Stimulated activated CD8-positive, alpha-beta memory T cell treated with anti-CD3 and anti-CD28 coated beads, Interleukin-15, amount 100 ng/mL, for 1 hour (primary cell): ENCODE data around the gene TMSB4X.
A peak's percentile ranks its signal among the peaks of the same experiment; 100 is the strongest.
"Not testable (repeated sequence)": the region's sequence is repeated elsewhere in the genome, so short reads cannot be mapped to it uniquely, and the experiment has no call there.

Experiments
- DNase-seq: peaks from one replicate; pipeline ENCODE4 v3.0.0-alpha.2; 2020; ENCODE audit warnings: low read depth

TMSB4X gene

DNA sequence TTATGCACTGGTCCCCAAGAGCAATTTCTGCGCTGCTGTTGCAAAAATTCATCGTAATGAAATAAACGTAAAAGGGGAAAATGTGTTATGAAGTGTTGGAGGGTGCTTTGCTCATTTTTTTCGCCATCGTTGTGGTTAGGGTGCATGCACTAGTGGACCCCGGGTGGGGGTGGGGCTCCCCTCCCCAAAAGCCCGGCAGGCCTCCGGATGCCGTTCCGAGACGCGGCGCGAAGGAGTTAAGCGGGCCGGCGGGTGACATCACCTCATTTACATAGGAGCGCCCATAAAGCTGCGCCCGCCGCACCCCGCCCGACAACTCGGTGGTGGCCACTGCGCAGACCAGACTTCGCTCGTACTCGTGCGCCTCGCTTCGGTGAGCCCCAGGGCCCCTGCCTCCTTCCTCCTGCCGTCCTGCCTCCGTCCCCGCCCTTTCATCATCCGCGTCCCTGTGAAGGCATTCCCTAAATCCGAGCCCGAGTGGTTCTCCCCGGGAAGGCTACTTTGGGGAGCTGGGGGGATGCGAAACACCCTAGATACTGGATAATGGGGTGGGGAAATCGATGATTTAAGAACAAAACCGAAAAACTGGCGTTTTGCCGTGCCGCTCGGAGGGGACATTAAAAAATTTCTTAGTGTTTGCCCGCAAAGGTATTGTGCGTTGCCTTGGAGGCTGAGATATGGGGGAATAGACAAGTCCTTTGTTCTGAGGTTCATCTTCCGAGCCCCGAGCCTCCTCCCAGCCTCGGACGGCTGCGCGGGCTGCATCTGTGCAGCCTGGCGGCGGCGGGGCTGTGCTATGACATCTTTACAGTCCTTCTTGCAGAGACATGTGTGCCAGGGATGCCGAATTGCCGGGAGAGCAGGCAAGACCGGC lies at the start of gene TMSB4X:
Gene TMSB4X (plus strand): TSS at position 315 of the 874 bp plus-strand sequence.
- peak; percentile 59 for DNase-seq

DNA sequence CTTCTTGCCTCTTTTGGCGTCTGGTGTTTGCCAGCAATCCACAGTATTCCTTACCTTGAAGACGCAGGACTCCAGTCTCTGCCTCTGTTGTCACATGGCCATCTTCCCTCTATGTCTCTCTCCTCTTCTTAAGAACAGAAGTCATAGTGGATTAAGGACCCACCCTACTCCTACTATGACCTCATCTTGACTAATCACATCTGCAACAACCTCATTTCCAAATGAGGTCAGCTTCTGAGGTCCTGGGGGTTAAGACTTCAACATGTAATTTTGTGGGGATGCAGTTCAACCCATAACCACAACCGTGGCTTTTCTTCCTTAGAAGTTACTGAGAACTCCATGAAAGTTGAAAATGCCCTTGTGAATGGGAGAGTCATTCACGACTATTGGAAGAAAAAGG lies 45.2 kb upstream of the TMSB4X start:
- DNase-seq = no peak

DNA sequence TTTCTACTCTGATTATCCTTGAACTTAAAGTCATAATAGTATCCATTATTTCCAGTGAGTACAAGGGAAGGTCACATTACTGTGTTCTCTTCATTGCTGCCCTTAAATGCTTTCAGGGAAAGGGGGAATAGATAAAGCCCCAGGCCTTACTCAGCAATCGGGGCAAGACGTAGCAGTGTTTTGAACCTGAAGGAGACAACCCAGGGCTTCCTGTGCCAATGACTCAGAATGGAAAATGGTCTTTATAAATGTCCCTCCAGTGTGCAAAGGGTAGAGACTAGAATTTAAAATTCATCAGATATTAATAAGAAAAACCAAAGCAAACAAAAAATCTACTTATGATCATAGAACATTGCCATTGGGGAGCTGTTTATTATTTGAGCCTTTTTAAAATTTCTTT lies 44.8 kb upstream of the TMSB4X start:
- no peak for DNase-seq

DNA sequence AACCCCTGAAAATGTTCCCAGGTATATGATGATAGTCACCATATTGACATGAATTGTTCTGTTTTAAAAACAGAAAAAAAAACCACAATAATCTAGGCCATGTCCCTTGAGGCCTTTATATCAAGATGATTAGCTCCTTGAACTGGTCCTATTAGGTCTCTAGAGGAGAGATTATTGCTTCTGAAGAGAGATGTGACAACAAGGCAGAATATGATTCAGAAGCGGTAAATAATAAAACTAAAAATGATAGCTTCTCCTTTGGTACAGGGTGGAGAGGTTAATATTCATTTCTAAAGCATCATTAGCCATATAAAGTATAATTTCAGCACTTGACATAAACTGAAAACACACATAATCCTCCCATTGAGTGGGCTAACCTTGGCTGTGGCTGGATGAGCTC lies 42.7 kb upstream of the TMSB4X start:
- no peak for DNase-seq

DNA sequence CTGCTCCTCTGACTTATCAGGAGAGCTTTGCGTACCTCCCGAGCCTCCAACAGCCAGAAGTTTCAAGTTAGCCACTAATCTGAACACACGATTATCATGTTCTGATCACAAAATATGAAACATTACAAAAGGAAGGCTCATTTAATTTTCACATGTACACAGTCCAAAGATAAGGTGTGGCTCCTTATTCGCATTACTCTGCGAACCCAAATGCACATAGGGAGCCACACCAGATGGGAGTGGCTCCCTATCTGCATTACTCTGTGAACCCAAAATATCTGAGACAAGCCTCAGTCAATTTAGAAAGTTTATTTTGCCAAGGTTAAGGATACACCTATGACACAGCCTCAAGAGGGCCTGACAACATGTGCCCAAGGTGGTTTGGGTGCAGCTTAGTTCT lies 40.1 kb upstream of the TMSB4X start:
- no peak for DNase-seq

DNA sequence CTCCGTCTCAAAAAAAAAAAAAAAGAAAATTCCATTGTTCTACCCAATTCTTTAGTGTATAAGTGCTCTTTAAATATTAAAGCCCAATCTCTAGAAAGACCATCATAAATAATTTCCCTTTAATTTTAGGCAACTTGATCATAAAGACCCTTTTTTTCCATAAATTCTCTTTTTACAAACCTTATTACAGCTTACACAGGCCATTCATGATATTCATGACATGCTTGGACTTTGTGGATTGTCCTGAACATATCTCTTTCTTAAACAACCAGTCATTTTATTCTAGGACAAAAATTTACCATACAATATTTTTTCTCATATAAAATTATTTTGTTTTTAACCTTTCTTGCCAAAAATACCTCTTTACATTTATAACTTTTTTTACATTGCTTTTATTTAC lies 38.0 kb upstream of the TMSB4X start:
- DNase-seq = no peak

DNA sequence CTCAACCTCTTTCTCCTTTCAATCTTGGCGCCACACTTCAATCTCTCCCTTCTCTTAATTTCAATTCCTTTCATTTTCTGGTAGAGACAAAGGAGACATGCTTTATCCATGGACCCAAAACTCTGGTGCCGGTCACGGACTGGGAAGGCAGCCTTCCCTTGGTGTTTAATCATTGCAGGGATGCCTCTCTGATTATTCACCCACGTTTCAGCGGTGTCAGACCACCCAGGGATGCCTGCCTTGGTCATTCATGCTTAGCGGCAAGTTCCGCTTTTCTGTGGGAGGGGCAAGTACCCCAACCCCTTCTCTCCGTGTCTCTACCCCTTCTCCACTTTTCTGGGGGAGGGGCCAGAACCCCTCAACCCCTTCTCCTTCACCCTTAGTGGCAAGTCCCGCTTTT lies 34.4 kb upstream of the TMSB4X start:
- DNase-seq = not testable (repeated sequence)

DNA sequence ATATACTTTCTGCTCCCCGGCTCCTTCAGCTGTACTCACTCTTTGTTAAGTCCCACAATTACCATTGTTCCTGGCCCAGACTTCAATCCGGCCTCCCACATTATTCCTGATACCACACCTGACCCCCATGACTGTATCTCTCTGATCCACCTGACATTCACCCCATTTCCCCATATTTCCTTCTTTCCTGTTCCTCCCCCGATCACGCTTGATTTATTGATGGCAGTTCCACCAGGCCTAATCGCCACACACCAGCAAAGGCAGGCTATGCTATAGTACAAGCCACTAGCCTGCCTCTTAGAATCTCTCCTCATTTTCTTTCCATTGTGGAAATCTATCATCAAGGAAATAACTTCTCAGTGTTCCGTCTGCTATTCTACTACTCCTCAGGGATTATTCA lies 31.3 kb upstream of the TMSB4X start:
- not testable (repeated sequence) for DNase-seq

DNA sequence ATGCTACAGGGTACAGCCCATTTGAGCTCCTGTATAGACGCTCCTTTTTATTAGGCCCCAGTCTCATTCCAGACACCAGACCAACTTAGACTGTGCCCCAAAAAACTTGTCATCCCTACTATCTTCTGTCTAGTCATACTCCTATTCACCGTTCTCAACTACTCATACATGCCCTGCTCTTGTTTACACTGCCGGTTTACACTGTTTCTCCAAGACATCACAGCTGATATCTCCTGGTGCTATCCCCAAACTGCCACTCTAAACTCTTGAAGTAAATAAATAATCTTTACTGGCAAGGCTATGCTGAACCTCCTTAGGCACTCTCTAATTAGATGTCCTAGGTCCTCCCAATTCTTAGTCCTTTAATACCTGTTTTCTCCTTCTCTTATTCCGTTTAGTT lies 30.5 kb upstream of the TMSB4X start:
- not testable (repeated sequence) for DNase-seq

DNA sequence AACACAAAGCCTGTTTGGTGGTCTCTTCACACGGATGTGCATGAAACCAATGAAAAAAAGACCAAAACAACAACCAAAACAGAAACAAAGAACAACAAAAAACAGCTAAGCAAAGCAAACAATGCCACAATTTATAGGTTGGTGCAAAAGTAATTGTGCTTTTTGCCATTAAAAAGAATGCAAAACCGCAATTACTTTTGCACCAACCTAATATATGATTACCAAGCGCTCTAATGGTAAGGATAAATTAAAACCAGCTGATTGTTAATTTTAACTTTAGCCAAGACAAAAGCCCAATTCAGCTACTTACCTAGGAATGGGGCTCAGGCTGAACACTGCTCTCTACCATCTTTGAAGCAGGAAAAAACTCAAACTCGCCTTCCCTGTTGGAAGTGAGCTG lies 29.4 kb upstream of the TMSB4X start:
- no peak for DNase-seq

DNA sequence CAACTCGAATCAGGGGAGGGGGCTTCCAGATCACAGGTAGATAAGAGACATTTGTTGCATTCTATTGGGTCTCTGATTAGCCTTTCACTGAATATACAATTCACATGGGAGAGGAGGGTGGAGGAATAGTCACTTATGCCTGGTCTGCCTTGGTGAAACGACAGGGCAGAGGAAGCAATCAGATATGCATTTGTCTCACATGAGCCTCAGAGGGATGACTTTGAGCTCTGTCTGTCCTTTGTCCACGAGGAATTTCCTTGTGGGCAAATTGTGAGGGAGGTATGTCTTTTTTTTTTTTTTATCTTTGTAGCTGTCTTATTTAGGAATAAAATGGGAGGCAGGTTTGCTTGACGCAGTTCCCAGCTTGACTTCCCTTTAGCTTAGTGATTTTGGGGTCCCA lies 28.5 kb upstream of the TMSB4X start:
- DNase-seq = no peak

DNA sequence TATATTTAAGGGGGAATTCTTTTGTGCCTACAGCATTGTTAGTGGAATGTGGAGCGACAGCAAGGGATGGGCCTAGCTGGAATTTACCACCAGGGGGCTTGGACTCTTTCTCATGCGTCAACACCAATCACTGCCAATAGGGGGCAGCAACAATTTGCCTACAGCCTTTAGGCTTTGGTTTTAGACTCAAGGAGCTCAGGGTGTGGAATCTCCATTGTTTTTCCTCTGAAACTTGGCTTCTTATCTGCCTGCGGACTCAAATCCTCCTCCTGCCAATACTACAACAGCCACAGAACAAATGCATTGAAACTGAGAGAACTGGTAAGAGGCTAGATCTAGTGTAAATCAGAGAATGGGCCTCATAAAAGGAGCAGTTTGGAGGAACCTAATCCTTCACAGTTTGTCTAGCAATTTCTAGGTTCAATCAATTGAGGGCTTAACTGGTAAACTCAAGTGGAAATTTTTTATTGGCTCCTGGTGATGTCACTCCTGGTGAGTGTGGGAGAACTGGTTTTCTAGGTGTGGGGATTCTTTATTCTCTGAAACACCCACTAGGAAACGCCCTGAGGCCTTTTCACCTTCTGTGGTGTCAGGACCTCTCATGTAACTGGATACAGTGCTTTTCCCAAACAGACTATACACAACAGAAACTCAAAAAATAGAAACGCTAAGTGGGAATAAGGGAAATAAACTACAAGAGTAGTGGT lies 27.9 kb upstream of the TMSB4X start:
- peak; percentile 56 for DNase-seq

DNA sequence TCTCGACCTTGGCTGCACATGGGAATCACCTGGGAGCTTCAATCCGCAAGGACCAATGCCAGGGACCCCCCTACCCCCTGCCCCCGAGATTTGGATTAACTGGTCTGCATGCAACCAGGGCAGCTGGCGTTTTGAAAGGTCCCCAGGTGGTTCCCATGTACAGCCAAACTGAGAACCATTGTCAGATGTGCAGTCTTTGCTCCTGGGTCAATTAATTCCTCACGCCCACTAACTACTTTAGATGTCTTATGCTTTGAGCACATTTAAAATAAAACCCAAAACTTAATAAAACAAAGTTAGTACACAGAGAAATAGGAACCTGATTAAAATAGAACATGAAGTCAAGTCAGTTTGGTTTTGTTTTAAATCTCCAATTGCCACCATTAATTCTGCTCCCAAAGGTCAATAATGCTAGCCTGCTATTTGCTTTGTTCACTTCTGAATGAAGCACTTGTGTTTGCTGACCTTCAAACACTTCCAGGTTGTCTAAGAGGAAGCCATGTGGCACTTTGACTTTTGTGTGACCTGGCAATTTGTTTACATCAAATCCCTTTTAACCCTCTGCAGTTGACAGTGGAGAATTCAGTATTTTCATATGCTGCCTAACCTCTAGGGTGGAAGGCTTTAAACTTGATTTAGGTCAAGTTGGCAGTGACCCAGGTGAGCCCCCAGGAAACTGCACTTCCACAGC lies 27.2 kb upstream of the TMSB4X start:
- DNase-seq = no peak

DNA sequence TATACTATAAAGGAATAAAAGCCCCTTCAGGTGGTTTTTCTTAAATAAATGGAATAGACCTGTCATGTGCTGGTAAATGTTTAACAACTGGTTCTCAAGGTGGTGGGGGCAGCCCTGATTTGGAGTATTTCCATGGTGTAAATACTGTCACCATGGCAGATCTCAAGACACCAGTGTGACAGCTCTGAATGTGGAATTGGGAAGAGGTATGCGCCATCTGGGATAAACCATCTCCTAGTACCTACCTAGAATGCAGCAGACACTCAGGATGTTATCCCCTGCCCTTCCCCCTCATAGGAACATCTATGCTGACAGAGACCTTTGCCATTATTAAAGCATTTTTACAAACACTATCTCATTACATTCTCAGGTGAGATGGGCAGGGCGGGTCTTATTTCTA lies 26.4 kb upstream of the TMSB4X start:
- no peak for DNase-seq

DNA sequence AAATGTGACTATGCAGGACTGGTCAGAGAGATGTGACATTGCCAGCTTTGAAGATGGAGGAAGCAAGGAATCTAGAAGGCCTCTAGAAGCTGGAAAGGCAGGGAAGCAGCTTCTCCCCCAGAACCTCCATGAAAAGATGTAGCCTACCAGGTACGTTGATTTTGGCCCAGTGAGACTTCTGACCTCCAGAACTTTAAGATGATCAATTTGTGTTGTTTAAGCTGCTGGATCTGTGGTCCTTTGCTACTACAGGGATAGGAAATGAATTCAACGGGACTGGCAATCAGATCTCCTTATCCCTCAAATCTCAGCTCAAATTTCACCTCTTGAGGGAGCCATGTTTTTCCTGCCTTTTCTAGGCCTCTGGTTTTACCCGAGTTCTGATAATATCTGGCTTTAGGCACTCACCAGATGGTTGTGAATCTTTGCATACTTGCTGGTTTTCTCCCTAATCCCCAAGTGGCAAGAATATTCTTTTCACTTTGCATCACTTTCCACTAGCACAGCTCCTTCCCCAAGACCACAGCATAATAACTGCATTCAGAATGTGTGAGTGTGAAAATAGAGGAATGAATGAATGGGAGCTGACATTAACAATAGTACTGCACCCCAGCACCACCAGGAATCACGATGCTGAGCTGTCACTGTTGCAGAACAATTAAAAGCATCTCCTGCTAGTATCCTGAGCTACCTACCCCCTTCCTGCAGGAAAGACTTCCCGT lies 25.5 kb upstream of the TMSB4X start:
- no peak for DNase-seq

DNA sequence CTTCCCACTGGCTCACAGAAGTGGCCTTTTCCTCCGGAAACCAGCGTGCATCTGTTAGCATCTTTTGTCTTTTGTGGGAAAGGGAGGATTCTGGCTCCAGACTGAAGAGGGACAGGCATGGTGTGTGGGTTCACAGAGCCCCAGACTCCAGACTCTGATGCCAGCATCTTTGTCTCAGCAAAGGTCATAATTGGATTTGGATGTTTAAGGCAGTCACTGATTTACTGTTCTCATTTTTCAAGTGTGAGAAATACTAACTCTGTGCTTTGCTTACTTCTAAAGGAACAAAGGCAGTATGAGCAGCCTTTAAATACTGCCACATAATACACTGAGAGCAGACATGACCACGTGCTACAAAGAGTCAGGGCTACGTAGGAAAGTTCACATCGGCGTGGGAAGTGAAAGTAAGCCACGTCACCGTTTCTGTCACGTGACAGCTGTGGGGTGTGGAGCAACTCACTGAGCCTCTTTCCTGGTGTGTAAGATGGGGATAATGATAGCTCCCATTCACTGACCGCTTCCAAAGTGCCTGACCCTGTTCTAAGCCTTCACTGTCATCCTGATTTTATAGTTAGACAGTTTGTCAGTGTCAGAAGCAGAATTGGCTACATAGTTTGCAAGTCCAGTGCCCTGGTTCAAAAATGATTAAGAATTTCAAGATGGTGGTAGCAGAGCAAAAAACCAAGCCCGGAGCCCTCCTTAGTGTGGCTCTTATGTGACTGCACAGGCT lies 24.8 kb upstream of the TMSB4X start:
- peak; percentile 74 for DNase-seq

DNA sequence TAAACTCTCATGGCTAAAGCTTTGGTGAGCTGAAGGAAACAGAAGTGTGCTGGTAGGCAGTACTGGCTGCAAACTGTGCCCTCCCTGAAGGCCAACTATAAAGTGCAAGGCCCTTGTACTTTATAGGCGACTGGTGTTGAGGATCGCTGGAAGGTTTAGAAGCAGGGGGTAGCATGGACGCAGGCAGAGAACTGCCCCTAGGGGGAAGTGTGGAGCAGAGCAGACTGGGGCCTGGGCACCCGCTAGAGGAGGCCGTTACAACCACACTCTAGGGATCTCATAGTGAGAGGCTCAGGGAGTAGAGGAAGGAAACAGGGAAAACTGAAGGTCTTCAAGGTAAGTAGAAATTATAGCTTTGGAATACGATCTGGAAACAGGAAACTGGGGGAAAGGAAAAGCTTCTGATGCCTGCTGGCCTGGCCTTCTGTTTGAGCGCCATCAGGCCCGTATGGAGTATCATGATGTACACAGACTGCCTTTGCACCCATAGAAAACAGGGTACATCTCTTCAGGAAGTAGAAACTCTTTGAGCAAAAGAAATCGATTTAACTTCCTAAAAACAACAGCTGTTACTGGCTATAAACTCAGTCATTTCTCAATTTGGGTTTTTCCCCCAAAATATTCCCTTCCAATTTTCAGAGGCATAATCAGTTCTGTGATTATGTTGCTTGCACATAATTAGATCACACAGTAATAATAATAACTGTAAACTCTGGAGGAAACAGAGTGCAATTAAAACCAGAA lies 23.9 kb upstream of the TMSB4X start:
- DNase-seq = no peak

DNA sequence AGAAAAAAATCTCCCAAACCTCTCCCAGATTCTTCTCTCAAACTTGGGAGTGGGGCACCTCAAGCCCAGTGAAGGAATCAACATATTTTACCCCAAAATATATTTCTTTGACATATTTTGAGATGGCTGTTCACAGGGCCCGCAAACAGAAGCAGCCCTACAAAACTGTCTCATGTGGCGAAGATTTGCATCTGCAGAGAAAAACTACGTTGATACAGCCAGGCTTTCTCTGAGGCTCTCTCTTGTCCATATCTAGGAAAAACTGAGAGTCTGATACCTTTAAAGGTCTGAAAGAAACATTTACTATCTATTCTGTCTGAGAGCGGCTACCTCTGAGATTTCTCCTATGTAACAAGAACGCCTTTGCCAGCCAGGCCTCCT lies 23.3 kb upstream of the TMSB4X start:
- DNase-seq = no peak

DNA sequence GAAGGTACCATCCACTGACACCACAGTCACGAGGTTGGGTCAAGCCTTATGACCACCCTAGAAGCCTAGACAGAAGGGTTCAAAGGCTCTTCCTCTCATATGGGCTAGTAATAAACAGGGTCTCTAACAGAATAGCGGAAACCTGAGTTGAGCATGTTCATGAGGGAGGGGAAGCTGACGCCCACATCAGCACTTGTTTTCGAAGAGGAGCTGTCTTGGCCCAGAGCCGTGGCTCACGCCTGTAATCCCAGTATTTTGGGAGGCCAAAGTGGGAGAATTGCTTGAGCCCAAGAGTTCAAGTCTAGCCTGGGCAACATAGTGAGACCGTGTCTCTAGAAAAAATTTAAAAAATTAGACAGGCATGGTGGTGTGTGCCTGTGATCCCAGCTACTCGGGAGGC lies 21.5 kb upstream of the TMSB4X start:
- DNase-seq = no peak

DNA sequence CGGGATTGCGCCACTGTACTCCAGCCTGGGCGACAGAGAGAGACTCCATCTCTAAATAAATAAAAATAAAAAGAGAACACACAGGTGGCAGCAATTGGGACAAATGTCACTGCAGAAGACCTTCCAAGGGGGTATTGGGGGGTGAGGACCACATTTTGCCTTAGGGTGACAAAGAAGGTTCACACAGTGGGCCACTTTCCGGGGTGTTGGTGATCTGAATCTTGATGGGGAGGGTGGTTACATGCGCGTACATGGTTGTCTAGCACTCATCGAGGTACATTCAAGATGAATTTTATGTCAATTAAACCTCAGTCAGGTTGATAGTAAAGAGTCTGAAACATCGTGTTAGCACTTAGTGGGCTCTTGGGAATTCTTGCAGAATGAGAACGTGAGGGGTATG lies 20.5 kb upstream of the TMSB4X start:
- no peak for DNase-seq

DNA sequence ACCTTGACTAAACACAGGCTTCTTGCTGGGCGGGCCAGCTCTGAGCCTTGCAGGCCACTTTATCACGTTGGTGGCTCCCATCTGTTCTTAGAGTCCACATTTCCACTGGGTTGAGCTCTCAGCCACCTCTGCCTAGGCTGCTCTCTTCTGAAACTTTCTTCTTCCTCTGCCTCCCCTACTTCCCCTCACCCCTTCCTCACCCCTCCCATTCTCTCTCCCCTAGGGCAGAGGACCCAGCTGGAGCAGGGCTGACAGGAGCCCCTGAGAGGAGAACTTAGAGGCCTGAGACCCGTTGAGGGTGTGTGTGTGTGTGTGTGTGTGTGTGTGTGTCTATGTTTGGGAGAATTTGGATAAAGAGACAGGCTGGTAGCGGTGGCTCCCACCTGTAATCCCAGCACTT lies 19.9 kb upstream of the TMSB4X start:
- DNase-seq = no peak
